ENCODE results near the gene KLHL41.
A peak's percentile ranks its signal among the peaks of the same experiment; 100 is the strongest.
"Not testable (repeated sequence)": the region's sequence is repeated elsewhere in the genome, so short reads cannot be mapped to it uniquely, and the experiment has no call there.

The KLHL41 gene

DNA sequence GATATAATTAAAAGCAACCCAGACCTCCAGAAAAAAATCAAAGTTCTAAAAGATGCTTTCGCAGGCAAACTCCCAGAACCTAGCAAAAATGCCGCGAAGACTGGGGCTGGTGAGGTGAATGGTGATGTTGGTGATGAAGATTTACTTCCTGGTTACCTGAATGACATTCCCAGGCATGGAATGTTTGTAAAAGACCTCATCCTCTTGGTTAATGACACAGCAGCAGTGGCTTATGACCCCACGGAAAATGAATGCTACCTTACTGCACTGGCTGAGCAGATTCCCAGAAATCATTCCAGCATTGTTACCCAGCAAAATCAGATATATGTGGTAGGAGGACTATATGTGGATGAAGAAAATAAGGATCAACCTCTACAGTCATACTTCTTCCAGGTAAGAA, 994 bp downstream of the KLHL41 start:
- no peak for DNase-seq (ENCODE audit: low spot score)

DNA sequence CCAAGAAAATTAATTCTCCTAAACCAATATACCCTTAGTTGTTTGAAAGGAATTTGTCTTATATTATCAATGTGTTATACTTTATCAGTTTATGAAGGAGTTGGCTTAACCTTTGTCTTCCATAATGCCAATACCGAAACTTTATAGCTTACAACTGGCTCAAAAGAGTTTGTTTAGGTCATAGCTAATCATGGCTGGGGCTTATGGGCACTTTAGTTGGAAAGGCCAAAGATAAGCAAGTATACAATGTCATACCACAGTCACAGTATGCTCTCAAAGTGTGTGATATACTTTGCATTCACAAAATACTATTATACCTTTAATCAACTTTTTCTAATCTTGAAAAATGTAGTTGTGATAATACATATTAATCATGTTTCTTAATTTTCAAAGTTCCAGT, 2.3 kb downstream of the KLHL41 start:
- DNase-seq (ENCODE audit: low spot score), result no peak

GRCh38 chr2:169512525-169512924, 3.0 kb downstream of the KLHL41 start:
- no peak for DNase-seq (ENCODE audit: low spot score)

GRCh38 chr2:169513094-169513493, 3.6 kb downstream of the KLHL41 start:
- DNase-seq (ENCODE audit: low spot score), result no peak

DNA sequence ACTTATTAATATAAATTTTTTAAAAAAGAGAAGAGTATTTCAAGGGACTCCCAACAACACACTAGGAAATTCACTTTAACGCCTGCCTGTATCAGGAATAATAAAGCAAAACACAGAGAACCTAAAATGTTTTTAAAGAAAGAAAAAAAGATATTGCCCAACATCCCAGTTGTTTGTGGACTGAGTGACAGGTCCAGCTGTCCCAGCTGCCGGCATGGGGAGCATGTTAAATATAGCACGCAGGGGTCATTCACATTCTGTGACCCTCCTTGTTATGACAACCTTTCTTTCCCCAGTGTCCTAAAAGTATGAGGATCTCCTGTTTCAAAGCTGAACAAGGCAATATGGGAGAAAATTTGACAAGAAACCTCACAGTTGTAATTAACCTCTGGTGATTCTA, 4.4 kb downstream of the KLHL41 start:
- no peak for DNase-seq (ENCODE audit: low spot score)

DNA sequence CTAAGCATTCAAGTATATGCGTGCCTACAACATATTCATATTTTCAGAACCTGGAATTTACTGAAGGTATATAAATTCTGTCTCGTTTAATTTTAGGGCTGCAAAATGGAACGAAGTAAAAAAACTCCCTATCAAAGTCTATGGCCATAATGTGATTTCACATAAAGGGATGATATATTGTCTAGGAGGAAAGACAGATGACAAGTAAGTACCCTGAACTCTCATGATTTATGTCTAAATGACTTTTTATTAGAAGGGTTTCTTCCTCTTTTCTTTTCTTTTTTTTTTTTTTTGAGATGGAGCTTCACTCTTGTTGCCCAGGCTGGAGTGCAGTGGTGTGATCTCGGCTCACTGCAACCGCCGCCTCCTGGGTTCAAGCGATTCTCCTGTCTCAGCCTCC, 5.3 kb downstream of the KLHL41 start:
- not testable (repeated sequence) for DNase-seq (ENCODE audit: low spot score)

DNA sequence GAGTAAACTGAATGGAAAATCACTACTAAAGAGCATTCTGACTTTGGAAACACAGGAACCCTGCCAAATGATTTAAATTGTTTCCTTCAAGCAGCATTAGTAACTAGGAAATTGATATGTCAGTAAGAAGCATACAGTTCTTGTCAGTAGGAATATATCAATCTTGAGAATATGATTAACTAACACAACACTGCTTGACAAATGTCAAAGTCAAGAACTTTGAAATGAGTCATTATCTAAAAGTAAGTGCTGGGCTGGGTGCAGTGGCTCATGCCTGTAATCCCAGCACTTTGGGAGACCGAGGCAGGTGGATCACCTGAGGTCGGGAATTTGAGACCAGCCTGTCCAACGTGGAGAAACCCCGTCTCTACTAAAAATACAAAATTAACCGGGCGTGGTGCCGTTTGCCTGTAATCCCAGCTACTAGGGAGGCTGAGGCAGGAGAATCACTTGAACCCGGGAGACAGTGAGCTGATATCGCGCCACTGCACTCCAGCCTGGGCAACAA, 7.0 kb downstream of the KLHL41 start:
- not testable (repeated sequence) for DNase-seq (ENCODE audit: low spot score)

- DNase-seq (ENCODE audit: low spot score), result no peak
Measured at GRCh38 chr2:169520896-169521295, 11.4 kb downstream of the KLHL41 start.

DNA sequence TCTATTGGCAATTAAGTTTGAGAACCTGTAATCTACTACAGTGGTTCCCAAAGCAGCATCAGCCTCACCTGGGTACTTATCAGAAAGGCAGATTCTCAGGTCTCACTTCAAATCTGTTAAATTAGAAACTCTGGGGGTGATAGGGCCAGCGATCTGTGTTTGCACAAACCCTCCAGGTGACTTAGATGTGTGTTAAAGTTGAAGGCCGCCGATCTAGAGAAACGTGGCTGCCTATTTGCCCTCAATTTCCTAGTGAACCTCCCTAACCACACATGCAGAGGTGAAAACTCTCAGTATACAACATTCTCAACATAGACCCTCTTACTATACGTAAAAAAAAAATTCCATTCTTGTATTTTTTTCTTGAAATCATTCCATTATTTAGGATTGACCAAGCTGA, 14.2 kb downstream of the KLHL41 start:
- no peak for DNase-seq (ENCODE audit: low spot score)

DNA sequence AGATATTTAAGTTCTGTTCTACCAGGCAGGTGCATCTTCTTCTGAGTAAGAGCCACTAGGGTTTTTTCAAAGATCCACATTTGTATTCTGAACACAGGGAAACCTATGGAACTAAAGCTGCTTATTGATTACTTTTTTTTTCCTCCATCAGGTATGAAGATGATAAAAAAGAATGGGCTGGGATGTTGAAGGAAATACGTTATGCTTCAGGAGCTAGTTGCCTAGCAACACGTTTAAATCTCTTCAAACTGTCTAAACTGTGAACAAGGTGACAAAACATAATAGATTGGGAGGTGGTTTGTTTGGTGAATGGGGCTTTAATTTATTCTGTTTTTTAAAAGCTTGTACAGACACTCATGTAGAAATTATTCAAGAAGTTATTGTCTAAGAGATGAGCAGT, 15.9 kb downstream of the KLHL41 start:
- no peak for DNase-seq (ENCODE audit: low spot score)

GRCh38 chr2:169526451-169526850, 16.9 kb downstream of the KLHL41 start:
- no peak for DNase-seq (ENCODE audit: low spot score)

- DNase-seq (ENCODE audit: low spot score), result peak; percentile 63
Measured at GRCh38 chr2:169528271-169528701, 18.8 kb downstream of the KLHL41 start.

DNA sequence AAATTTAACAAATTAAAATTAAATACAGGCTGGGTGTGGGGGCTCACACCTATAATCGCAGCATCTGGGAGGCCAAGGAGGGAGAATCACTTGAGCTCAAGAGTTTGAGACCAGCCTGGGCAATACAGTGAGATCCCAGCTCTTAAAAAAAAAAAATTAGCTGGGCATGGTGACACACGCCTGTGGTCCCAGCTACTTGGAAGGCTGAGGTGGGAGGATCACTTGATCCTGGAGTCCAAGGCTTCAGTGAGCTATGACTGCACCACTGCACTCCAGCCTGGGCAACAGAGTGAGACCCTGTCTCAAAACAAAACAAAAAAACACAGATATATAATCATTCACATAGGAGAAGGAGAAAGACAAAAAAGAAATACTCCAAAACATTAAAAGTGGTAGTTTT, 30.0 kb downstream of the KLHL41 start:
- DNase-seq (ENCODE audit: low spot score), result not testable (repeated sequence)

DNA sequence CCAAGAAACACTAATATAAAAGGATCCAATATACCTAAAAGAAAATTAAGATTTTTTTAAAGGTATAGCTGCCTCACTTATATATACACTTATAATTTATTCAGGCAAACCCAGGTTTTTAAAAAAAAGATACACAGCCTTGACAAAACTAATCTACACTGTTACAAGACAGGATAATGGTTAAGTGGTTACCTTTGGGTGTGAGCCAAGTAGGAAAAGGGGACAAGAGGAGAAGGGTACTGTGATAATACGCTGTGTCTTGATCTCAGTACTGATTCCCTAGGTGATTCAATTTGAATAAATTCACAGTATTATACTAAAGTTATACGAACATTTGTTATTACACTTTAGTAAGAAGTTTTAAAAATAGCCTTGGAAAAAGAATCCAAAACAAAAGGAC, 30.6 kb downstream of the KLHL41 start:
- DNase-seq (ENCODE audit: low spot score), result no peak

DNA sequence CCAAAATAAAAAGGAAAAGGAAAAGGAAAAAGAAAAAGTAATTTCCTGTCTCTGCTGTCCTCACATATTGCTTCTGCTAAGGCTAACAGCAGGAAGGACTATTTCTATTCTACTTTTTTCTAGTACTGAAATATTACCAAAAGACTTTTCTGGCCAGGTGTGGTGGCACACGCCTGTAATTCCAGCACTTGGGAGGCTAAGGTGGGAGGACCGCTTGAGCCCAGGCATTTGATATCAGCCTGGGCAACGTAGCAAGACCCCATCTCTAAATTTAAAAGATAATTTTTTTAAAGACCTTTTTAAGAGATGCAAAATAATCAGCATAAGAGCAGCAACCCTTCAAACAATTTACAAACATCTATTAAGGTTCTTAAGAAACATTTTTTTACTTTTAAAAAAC, 32.9 kb downstream of the KLHL41 start:
- no peak for DNase-seq (ENCODE audit: low spot score)

DNA sequence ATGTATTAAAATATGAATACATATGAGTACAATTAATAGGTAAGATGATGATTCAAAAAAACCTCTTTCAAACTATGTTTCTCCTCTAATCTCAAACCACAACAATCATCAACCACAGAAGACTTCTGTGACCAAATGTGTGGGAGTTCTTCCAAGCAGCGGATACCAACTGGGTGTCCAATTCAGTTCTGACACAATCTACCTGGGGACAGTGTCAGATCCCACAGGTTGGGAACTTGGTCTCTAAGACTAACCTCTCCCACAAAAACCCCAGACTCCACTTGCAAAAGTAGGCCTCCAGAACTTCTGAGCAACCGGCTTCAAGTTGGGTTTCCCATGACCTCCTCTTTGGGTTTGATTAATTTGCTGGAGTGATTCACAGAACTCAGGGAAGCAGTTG, 37.3 kb downstream of the KLHL41 start:
- DNase-seq (ENCODE audit: low spot score), result no peak

- no peak for DNase-seq (ENCODE audit: low spot score)
Measured at GRCh38 chr2:169561364-169561763, 51.9 kb downstream of the KLHL41 start.

DNA sequence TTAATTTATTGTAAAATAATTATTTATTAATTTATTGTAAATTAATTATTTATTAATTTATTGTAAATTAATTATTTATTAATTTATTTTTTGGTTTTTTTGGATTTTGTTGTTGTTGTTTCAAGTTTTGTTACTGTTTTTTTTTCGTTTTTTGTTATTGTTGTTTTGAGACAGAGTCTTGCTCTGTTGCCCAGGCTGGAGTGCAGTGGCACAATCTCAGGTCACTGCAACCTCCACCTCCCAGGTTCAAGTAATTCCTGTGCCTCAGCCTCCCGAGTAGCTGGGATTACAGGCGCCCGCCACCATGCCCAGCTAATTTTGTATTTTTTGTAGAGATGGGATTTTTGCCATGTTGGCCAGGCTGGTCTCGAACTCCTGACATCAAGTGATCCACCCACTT, 52.6 kb downstream of the KLHL41 start:
- DNase-seq (ENCODE audit: low spot score), result not testable (repeated sequence)

DNA sequence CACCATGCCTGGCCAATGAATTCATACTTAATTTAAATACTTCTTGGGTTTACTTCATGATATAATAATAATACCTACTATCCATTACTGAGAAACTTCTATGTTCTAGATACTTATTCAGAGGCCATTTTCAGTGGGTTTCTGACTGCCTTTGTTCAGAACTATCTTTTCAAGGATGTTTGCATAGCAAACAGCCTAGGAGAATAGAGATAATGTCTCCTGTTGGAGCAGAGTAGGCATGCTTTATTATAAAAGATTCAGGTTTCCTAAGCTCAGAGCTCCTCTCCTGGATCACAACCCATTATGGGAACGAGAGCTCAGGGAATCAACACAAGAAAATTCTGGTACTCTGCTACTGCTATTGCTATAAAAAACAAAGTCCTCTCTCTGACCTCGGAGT, 53.0 kb downstream of the KLHL41 start:
- no peak for DNase-seq (ENCODE audit: low spot score)

DNA sequence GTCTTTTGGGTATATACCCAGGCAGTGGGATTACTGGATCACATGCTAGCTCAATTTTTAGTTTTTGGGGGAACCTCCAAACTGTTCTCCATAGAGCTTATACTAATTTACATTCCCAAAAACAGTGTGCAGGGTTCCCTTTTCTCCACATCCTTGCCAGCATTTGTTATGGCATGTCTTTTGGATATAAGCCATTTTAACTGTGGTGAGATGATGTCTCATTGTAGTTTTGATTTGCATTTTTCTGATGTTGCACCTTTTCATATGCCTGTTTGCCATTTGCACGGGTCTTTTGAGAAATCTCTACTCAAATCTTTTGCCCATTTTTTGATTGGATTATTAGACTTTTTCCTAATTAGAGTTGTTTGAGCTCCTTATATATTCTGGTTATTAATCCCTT, 56.2 kb downstream of the KLHL41 start:
- DNase-seq (ENCODE audit: low spot score), result no peak

- no peak for DNase-seq (ENCODE audit: low spot score)
Measured at GRCh38 chr2:169569948-169570347, 60.4 kb downstream of the KLHL41 start.

DNA sequence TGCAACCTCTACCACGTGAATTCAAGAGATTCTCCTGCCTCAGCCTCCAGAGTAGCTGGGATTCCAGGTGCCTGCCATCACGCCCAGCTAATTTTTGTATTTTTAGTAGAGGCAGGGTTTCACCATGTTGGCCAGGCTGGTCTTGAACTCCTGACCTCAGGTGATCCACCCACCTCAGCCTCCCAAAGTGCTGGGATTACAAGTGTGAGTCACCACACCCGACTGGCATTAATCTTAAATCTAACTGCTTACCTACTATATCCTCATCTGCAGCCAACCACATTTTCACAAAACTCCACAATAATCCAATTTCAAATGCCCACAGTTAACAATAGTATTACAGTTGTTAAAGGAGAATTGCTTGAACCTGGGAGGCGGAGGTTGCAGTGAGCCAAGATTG, 61.2 kb downstream of the KLHL41 start:
- DNase-seq (ENCODE audit: low spot score), result not testable (repeated sequence)

GRCh38 chr2:169571571-169571970, 62.1 kb downstream of the KLHL41 start:
- DNase-seq (ENCODE audit: low spot score), result no peak

GRCh38 chr2:169572189-169572588, 62.7 kb downstream of the KLHL41 start:
- DNase-seq (ENCODE audit: low spot score), result no peak

DNA sequence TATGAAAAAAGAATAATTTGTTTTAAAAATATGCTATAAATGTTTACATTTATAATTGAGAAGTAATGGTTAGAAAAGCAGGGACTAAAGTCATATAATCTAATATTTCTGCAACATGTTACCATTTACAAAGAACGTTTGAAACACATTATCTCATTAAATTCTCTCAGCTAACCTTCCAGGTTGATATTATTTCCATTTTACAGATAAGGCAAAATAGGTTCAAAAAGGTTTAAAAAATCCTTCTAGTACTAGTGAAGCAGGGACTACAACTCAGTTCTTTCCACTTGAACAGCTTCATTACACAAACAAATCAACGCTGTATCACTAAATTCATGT, 63.3 kb downstream of the KLHL41 start:
- no peak for DNase-seq (ENCODE audit: low spot score)
